KMS-11 (cell line): ENCODE data around the gene CIDEA.

ENCODE experiments used
- H2AFZ ChIP-seq: fragments of 200-600 bp; sonication (generic); 2 replicates; pipeline ENCODE4 v1.6.1; 2016; ENCODE audit warnings: antibody characterized with exemption, mixed run types, low read depth
- H3K27ac ChIP-seq: fragments of 200-600 bp; sonication (generic); 2 replicates; pipeline ENCODE4 v1.6.1; 2016; ENCODE audit warnings: mild to moderate bottlenecking, mixed run types
- H3K27me3 ChIP-seq: fragments of 200-600 bp; sonication (generic); 2 replicates; pipeline ENCODE4 v1.6.1; 2017; ENCODE audit warnings: mild to moderate bottlenecking, low read depth, mixed run types, moderate library complexity; ENCODE audit not compliant: insufficient read depth
- H3K36me3 ChIP-seq: fragments of 200-600 bp; sonication (generic); 2 replicates; pipeline ENCODE4 v1.6.1; 2017; ENCODE audit warnings: mild to moderate bottlenecking, mixed run types; ENCODE audit not compliant: insufficient read depth
- H3K4me1 ChIP-seq: fragments of 200-600 bp; sonication (generic); 2 replicates; pipeline ENCODE4 v1.6.1; 2016; ENCODE audit warnings: mild to moderate bottlenecking, low read depth, mixed run types; ENCODE audit not compliant: poor library complexity, severe bottlenecking
- H3K4me2 ChIP-seq: fragments of 200-600 bp; sonication (generic); 2 replicates; pipeline ENCODE4 v1.7.0; 2016; ENCODE audit warnings: mild to moderate bottlenecking, mixed run types
- H3K4me3 ChIP-seq: fragments of 200-600 bp; sonication (generic); IDR thresholded peaks from 2 replicates; pipeline ENCODE4 v1.6.1; 2017; ENCODE audit warnings: low read depth, low read length, mixed read lengths; ENCODE audit not compliant: insufficient read depth
- H3K79me2 ChIP-seq: fragments of 200-600 bp; sonication (generic); 2 replicates; pipeline ENCODE4 v1.6.1; 2016; ENCODE audit warnings: low read depth, mixed run types; ENCODE audit not compliant: insufficient read depth
- H3K9ac ChIP-seq: fragments of 200-600 bp; sonication (generic); 2 replicates; pipeline ENCODE4 v1.6.1; 2016; ENCODE audit warnings: mild to moderate bottlenecking, mixed run types
- H4K20me1 ChIP-seq: fragments of 200-600 bp; sonication (generic); 2 replicates; pipeline ENCODE4 v1.6.1; 2016; ENCODE audit warnings: mild to moderate bottlenecking, mixed run types; ENCODE audit not compliant: insufficient read depth
- TF ChIP-seq, protein P1 (sequence below): fragments of 200-600 bp; sonication (generic); conservative IDR thresholded peaks from 2 replicates; pipeline ENCODE4 v1.6.1; 2017; ENCODE audit warnings: low read depth, mild to moderate bottlenecking, antibody characterized with exemption, low read length, moderate library complexity, mixed read lengths

CIDEA gene

DNA sequence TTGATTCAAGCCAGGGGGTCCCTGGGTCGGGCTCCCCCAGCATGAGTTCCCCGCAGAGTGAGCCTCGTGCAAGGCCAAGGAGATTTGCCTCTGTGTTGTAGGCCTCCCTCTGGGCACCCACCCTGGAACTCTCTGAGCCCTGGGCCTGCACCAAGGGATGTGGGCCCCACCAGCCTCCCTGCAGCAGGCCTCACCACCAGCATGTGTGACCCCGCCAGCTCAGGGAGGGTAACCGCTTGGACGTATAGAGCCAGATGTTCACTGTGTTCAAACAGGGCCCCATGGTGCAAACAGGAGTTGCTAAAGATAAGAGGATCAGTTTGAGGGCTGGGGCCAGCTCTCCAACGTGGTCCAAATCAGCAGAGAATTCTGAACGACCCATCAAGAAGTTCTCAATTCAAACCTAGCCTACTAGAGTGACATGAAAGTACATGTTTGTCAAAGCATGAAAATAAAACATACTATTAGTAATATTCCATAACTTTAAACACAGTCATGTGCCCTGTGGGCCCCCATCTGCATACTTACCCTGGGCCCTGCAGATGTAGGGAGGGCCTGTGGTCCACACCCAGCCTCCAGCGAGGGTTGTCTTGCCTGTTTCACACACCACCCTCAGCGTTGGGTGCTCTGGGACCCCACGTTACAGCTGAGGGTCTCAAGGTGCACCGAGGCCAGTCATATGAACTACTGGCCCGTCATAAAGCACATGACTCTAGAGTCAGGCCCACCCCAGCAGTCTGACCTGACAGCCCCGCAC lies 48.4 kb downstream of the CIDEA start:
- TF ChIP-seq, protein P1, sequence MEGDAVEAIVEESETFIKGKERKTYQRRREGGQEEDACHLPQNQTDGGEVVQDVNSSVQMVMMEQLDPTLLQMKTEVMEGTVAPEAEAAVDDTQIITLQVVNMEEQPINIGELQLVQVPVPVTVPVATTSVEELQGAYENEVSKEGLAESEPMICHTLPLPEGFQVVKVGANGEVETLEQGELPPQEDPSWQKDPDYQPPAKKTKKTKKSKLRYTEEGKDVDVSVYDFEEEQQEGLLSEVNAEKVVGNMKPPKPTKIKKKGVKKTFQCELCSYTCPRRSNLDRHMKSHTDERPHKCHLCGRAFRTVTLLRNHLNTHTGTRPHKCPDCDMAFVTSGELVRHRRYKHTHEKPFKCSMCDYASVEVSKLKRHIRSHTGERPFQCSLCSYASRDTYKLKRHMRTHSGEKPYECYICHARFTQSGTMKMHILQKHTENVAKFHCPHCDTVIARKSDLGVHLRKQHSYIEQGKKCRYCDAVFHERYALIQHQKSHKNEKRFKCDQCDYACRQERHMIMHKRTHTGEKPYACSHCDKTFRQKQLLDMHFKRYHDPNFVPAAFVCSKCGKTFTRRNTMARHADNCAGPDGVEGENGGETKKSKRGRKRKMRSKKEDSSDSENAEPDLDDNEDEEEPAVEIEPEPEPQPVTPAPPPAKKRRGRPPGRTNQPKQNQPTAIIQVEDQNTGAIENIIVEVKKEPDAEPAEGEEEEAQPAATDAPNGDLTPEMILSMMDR, result no peak
- Histone ChIP-seq H3K36me3 (no peaks in the 10 kb centered on the region), H4K20me1 (no peaks in the 10 kb centered on the region), H2AFZ (no peak overlapping the region), H3K4me1 (no peaks in the 10 kb centered on the region), H3K79me2 (no peaks in the 10 kb centered on the region), H3K9ac (no peak overlapping the region), H3K4me2 (no peak overlapping the region), H3K27me3 (no peaks in the 10 kb centered on the region), H3K4me3 (no peak overlapping the region), H3K27ac (no peak overlapping the region)

DNA sequence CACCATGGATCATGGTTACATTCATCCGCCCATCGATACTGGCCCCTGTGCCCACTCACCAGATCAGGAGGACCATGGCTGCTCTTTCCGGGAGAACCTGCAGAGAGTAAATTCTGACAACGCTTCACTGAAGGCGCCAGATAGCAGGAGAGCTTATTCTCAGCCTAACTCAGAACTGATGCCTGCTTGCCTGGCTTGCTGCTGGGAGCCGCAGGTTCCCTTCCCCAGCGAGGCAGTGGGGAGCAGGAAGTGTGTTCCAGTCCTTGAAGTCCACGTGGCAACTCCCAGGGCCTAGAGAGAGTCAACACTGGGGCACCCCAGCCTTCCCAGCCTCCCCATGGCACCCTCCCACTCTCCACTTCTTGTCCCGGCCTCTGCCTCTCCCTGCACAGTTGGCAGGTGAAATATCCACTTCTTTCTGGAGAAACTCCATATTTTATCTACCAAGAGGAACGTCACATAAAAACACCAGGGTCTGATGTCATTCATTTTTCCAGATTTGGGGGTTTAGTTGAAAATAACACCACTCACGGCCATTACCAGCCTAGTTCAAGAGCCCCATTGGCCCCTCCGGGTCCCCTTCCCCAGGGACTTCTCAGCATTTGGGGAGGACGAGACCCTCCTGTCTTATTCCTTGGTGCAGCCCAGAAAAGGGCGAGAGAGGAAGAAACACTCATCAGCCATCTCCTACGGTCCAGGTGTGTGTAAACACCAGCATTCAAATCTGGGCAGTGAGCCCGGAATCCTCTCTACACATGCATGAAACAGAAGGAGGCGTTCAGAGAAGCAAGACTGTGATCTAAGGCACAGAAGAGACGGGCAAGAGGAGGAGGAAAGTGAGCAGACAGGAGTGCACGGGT lies 50.4 kb downstream of the CIDEA start:
- no peaks in the 10 kb centered on the region for H4K20me1 ChIP-seq
- no peak overlapping the region for H3K9ac ChIP-seq
- TF ChIP-seq, protein P1, result no peak
- no peak overlapping the region for H3K27ac ChIP-seq
- no peaks in the 10 kb centered on the region for H3K79me2 ChIP-seq
- H3K4me1 ChIP-seq, result no peaks in the 10 kb centered on the region
- no peak overlapping the region for H3K4me2 ChIP-seq
- H2AFZ ChIP-seq, result no peak overlapping the region
- H3K36me3 ChIP-seq, result no peaks in the 10 kb centered on the region
- H3K27me3 ChIP-seq, result no peaks in the 10 kb centered on the region
- H3K4me3 ChIP-seq, result no peak overlapping the region

DNA sequence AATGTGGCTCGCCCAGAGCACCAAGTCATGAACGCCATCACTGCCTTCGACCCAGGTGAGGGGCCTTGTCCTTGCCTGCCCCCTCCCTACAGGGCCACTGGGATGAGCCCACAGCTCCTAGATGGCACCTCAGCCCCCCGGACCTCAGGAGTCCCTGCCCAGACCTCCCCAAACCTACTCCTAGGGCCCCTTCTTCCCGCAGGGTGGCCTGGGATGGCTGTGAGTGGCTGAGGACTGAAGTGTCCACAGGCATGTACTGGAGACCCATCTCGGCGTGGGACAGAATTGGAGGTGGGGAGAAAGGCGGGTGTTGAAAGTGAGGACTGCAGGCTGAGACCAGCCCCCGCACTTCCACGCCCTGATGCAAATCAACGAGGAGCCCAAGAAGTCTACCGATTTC lies 51.0 kb downstream of the CIDEA start:
- H2AFZ ChIP-seq, result no peak overlapping the region
- H3K79me2 ChIP-seq, result no peaks in the 10 kb centered on the region
- no peaks in the 10 kb centered on the region for H4K20me1 ChIP-seq
- H3K27ac ChIP-seq, result no peak overlapping the region
- no peak overlapping the region for H3K4me2 ChIP-seq
- H3K4me3 ChIP-seq, result no peak overlapping the region
- H3K27me3 ChIP-seq, result no peaks in the 10 kb centered on the region
- no peaks in the 10 kb centered on the region for H3K36me3 ChIP-seq
- H3K9ac ChIP-seq, result no peak overlapping the region
- no peaks in the 10 kb centered on the region for H3K4me1 ChIP-seq
- TF ChIP-seq, protein P1, result no peak

DNA sequence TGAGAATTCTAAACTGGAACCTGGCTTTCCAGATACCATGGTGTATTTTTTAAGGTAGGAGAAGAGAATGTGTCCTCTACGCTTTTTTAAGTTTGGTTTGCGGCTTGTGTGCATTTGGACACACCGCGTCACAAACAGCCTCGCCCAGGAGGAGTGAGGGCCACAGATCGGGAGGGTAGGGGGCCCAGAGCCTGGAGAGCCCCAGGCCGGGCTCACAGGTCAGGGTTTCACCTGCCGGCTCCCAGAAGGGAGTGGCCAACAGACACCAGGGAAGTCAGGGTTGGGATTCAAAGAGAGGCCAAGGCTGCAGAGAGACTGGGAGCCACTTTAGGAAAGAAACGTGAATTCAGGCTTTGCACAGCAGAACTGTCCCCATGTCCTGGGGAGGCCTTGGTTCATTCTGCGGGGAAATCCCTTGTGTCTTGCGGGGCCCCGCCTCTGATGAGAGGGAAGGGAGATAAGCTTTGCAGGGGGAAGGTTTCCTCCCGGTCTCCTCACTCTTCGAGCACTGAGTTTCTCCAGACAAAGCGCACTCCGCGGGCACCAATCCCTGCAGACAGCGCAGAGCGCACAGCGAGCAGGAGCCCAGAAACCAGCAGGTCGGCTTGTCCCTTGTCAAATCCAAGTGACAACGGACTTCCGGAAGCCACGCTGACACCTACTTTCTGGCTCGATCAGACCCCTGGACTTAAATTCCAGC lies 51.9 kb downstream of the CIDEA start:
- TF ChIP-seq, protein P1, result no peak
- Histone ChIP-seq H3K4me2 (no peak overlapping the region), H3K9ac (no peak overlapping the region), H3K36me3 (no peaks in the 10 kb centered on the region), H2AFZ (no peak overlapping the region), H4K20me1 (no peaks in the 10 kb centered on the region), H3K27ac (no peak overlapping the region), H3K4me1 (no peaks in the 10 kb centered on the region), H3K4me3 (no peak overlapping the region), H3K27me3 (no peaks in the 10 kb centered on the region), H3K79me2 (no peaks in the 10 kb centered on the region)
